Limb (tissue), 2 donors: ENCODE measurements around the gene RABEPK.
A peak's percentile ranks its signal among the peaks of the same experiment; 100 is the strongest.
"Not testable (repeated sequence)": the region's sequence is repeated elsewhere in the genome, so short reads cannot be mapped to it uniquely, and the experiment has no call there.

Experiments
- DNase-seq, 2 donors: peaks; one replicate each; pipeline ENCODE4 v3.0.0-alpha.2; 2016; ENCODE audit errors: extremely low spot score in 2 of 2

RABEPK gene, protein sequence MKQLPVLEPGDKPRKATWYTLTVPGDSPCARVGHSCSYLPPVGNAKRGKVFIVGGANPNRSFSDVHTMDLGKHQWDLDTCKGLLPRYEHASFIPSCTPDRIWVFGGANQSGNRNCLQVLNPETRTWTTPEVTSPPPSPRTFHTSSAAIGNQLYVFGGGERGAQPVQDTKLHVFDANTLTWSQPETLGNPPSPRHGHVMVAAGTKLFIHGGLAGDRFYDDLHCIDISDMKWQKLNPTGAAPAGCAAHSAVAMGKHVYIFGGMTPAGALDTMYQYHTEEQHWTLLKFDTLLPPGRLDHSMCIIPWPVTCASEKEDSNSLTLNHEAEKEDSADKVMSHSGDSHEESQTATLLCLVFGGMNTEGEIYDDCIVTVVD

DNA sequence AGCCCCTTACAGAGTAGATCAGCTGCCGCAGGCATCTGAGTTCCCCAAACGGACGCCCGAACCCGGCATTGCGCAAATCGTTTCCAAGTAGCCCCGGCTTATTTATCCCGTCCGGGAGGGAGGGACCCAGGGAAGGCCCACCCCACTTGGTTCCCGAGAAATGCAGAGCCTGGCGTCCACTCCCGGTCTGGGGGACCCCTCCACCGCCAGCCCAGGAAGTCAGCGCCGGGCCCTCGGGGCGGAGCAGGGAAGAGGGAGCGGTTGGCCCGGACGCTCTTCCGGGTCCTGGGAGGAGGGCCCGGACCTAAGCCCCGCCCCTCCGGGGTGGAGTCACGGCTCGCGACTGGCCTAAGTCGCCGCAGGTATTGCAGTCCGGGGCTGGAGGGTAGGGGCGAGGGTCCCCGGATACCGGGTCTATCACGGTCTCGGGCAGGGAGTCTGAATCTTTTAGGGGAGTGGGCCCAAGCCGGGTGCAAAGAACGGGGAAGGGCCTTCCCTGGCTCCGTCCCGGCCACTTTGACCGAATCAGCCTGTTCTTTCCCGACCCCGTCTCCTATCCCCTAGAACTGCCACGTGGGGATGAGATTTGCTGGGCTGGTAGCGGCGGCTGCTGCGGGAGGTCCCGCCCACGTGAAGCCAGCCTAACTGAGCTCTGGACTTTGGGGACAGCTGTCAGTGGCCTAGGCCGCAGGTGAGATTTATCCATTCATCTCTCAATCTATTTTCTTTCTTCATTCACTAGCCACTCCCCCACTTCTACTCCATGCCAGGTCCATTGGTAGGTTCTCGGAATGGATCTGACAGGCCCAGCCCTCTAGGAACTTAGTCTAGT lies at the start of gene RABEPK:
RABEPK (plus strand) TSS at position 327 of the 832 bp plus-strand sequence. CDS start 2,472 bp downstream, outside the sequence.
- DNase-seq = peak; percentile 94 to 96

DNA sequence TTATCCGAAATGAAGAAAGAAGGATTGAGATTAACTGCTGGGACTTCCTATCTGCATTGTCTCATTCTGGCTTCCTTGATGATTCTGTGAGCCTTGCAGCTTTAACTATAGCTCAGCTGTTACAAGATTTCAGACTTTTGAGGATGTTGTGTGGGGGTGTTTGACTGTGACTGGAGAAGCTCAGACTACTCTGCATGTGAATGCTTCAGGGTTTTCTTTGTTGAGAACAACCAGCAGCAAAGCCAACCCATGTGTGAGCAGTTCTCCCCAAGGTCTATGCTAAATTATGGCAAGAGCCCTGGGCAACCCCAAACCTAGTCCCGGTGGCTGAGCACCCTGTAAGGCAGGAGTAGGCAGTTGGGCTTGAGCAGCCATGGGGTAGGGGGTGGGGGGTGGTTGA lies 48.6 kb upstream of the RABEPK start:
- DNase-seq = no peak

DNA sequence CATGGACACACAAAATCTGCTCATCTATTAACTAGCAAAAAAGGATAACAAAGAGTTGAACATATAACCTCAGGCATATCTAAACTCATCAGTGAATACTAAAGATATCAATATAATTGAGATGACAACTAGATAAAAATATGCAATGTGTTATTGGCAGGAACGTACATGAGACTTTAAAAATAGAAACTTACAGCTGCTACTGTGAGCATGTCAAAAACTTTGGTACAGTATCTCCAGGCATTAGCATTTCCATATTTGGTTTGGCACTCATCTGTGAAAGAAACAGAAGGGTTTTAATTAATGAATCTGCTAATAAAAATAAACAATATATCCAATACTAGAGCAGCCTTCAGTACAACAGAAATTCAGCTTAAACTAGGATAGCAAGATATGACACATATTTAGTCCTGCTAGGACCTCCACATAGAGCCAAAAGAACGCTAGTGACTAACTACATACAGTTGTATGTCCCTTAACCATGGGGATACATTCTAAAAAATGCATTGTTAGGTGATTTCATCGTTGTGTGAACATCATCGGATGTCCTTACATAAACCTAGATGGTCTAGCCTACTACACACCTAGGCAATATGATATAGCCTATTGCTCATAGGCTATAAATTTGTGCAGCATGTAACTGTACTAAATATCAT lies 46.5 kb upstream of the RABEPK start:
- no peak for DNase-seq

DNA sequence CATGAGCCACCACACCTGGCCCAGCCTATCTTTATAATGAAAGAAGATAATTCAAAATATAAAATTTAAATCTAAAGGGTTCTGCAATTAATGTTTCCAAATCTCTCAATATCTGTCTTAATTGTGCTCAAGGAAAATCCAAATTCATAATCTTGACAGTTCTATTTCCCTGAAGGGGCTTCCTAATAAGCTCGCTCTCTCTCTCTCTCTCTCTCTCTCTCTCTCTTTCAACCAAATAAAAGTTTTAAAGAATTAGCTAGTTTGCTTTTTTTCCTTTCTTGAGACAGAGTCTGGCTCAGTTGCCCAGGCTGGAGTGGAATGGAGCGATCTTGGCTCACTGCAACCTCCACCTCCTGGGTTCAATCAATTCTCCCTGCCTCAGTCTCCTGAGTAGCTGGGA lies 43.8 kb upstream of the RABEPK start:
- no peak for DNase-seq

DNA sequence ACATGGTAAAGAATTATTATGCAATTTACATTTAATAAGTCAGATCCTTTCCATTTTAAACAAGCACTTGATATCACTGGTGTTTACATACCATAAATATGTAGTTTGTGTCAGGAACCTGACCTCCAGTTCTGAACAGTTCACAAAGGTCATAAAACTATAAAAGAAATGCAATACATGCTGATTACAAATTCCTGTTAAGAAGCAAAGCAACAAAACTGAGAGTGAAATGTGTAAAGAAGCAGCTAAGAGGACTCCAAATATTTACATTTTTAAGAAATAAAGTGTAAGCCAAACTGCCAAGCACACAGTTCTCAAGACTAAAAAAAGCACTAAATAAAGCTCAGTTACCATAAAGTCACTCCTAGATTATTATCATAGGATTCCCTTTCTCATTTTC lies 39.6 kb upstream of the RABEPK start:
- no peak for DNase-seq

DNA sequence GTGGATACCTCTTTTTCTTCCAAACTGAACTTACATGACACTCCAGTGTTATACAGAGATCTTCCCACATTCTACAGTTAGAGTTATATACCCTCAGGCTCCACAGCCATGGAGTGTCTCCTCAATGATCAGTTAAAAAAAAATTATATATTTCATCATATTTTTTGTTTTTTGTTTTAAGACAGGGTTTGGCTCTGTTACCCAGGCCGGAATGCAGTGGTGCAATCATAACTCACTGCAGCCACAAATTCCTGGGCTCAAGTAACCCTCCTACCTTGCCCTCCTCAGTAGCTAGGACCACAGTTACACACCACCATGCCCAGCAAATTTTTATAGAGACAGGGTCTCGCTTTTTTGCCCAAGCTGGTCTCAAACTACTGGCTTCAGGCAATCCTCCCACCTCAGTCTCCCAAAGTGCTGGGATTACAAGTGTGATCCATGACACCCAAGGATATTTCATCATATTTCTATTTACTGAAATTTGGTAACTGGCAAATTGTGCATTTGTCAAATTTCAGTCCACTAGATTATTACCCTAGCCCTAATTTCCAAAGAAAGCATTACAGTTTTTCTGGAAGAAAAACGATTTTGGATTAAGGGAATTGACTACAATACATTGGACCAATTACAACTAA lies 38.9 kb upstream of the RABEPK start:
- DNase-seq = no peak

DNA sequence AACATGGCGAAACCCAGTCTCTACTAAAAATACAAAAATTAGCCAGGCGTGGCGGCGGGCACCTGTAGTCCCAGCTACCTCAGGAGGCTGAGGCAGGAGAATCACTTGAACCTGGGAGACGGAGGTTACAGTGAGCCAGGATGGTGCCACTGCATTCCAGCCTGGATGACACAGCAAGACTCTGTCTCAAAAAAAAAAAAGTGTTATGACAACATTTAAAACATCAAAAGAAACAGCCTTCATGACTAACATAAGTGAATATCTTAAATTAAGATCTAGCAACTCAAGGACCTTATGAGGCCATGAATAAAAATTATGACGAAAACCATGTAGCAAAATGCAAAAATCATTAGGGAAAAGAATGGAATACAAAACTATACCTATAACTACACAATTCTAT lies 37.5 kb upstream of the RABEPK start:
- not testable (repeated sequence) for DNase-seq

DNA sequence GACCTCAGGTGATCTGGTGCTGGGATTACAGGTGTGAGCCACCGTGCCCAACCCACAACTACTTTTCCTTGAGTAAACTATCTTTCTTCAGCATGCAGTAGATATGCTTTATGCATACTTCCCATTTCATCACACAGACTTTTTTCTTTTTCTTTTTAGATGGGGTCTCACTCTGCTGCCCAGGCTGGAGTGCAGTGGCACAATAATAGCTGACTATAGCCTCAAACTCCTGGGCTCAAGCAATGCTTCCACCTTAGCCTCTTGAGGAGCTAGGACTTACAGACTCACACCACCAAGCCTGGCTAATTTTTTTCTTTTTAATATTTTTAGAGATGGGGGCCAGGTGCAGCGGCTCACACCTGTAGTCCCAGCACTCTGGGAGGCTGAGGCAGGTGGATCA lies 33.6 kb upstream of the RABEPK start:
- DNase-seq = no peak

DNA sequence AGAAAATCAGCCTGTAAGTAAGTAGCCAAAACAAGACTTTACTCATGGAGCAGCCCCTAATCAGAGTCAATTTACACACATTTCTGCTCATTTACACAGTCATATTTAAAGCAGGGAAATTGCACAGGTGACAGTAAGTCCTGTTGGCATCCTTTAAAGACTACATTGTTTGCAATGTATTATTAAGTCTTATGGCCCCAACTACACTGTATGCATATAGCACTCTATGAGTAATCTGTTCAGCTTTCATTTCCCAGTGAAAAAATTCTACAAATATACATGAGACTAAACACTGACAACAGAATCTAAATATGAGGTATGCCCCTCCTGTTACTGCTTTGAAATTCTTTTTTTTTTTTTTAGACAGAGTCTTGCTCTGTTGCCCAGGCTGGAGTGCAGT lies 30.4 kb upstream of the RABEPK start:
- DNase-seq = no peak

DNA sequence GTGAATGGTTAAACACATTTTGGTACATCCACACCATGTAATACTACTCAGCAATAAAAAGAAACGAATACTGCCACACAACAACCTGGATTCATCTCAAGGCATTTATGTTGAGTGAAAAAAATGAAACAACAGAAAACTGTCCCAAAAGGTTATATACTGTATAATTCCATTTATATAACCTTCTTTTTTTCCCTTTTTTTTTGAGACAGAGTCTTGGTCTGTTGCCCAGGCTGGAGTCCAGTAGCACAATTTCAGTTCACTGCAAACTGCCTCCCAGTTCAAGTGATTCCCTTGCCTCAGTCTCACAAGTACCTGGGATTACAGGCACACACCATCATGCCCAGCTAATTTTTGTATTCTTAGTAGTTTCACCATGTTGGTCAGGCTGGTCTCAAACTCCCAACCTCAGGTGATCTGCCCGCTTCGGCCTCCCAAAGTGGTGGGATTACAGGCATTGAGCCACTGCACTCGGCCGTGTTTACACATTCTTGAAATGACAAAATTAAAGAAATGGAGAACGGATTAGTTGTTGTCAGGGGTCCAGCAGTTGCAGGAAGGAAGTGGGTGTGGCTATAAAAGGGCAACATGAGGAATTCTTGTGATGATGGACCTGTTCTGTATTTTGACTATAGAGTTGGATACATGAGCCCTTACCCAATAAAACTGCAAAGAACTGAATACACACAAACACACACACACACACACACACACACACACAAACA lies 28.1 kb upstream of the RABEPK start:
- no peak for DNase-seq

DNA sequence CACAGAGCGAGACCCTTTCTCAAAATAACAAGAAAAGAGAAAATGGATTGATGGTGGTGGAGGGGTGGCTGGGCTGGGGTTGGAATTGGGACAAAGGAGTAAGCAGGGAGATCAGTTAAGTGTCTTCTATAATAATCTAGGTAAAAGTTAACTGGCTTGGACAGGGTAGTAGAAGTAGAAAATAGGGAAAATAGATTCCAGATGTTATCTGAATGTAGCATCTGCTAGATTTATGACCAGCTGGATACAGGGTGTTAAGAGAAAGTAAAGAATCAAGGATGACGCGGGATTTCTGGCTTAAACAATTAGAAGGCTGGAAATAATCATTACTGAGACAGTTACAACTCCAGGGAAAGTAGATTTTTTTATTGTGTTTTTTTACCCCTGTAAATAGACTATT lies 23.7 kb upstream of the RABEPK start:
- DNase-seq = peak in 1 of 2 donors; percentile 15

DNA sequence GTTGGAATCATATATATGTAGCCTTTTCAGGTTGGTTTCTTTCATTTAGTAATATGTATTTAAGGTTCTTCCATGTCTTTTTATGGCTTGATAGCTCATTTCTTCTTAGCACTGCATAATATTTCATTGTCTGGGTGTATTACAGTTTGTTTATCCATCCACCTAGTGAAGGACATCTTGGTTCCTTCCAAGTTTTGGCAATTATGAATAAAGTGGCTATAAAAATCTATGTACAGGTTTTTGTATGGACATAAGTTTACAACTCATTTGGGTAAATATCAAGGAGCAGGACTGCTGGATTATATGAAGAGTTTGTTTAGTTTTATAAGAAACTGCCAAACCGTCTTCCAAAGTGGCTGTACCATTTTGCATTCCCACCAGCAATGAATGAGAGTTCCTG lies 22.5 kb upstream of the RABEPK start:
- DNase-seq = no peak

DNA sequence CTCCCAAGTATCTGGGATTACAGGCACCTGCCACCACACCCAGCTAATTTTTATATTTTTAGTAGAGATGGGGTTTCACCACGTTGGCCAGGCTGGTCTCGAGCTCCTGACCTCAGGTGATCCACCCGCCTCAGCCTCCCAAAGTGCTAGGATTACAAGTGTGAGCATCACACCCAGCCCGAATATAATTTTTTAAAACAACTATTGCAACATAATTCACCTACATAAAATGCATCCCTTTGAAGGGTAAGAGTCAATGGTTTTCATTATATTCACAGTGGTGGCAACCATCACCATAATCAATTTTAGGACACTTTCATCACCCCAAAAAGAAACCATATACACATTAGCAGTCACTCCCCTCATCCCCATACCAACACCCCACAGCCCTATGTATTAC lies 20.6 kb upstream of the RABEPK start:
- DNase-seq = not testable (repeated sequence)

DNA sequence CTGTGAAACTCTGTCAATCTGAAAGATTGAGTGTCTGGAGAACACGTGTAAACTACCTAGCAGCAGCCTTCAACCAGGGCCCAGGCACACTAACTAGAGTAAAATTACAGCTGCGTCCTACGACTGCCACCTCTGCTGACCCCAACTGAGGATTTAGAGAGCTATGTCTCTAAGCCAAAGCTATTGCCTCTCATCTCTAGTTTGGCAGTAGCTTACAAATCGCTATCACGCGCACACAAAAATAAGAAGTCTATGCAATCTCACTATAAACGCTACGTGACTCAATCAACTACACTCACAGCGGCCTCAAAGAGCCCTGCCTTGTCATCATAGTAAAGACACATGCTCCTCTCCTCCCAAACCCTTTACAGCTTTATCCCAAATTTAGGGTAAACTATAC lies 19.5 kb upstream of the RABEPK start:
- DNase-seq = no peak

DNA sequence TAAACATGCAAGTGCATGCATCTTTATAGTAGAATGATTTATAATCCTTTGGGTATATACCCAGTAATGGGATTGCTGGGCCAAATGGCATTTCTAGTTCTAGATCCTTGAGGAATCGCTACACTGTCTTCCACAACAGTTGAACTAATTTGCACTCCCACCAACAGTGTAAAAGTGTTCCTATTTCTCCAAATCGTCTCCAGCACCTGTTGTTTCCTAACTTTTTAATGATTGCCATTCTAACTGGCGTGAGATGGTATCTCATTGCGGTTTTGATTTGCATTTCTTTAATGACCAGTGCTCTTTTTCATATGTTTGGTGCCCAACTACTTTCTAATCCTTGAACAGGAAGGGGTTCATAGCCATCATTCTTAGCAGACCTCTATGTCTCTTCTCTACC lies 18.6 kb upstream of the RABEPK start:
- DNase-seq = not testable (repeated sequence)

DNA sequence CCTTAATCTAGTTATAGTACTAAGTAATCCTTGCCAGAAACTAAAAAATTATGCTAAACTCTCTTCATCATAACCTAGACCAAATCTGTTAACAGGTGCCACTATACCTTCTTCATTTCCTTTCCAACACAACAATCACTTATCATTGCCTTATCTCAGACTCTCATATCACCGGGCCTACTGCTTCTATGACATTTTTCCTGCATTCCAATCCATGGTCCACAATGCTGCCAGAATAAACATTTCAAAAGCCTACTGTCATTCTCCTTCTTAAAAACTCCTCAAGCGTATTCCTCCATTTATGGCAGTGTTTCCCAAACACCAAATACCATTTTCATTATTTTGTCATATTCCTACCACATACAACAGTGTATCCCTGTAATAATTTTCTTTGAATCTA lies 17.3 kb upstream of the RABEPK start:
- DNase-seq = no peak

DNA sequence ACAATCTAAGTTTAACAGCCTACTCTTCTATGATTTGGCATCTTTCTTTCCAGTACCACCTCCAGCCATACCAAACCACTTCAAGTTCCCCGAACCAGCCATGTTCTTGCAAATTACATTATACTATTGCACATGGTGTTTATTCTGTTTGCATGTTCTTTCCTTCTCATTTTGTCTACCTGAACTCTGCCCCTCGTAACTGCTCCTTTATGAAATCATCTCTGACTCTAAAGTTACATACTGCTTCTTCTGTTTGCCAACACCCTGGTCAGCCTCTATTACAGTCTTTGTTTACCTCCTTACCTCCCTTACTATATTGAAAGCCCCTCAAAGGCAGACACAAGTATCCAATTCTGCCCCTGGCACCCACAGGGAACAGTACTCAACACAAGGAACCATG lies 16.8 kb upstream of the RABEPK start:
- DNase-seq = no peak

DNA sequence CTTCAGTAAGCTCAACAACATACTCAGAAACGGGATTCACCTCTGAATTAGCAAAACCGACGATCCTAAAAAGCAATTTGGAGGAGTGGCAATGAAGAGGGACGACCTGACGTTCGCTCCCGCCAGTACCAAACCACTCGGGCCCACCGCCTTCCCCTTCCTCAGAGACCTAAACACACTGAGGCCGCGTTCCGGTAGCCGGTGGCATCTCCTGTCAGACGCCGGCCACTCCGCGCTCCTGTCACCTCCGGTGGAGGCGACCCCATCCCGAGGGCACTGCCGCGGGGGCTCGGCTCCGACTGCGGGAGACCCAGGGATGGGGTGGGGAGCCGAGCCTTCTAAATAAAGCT lies 11.4 kb upstream of the RABEPK start:
- DNase-seq = no peak

DNA sequence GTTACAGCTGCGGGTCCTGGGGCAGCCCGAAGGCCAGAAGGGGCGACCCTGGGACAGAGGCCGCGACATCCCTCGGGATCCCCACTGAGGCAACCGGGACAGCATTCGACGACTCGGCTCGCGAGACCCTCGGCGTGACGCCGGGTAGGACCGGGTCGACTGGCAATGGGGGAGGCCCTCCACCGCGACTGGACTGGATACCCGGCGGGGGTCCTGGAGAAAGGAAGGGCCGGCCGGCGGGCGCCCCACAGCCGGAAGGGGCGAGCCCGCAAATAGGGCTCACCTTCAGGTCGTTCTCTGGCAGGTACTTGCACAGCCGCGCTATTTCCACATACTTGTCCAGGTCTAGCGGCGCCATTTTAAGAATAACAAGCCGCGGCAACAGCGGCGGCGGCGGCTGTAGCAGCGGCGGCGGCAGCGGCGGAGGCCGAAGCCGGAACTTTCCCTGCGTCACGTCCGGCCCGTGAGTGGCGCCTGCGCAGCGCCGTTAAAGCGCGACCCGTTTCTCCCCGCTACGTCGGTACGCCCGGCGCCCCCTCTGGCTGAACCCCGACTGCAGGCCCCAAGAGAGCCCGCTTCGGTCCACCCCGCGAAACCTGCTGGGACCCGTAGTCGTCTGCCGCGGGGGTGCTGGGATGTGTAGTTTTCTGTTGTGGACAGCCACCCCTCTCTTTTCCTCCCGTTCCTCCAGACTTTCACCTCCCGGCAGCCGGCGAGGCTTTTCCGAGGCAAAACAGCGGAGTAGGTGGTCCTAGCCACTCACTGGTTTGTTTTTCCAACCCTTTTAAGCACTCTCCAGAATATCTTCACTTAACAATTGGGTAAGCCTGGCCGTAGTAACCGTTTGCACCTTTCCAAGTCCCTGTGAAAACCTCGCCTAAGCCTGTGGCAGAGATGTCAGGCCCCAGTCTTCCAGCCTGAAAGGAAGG lies 10.7 kb upstream of the RABEPK start, which contains the start of gene PPP6C:
PPP6C (minus strand) TSS at position 443 of the 929 bp plus-strand sequence; CDS start at position 358, 85 bp downstream.
- DNase-seq = peak; percentile 97 to 98

DNA sequence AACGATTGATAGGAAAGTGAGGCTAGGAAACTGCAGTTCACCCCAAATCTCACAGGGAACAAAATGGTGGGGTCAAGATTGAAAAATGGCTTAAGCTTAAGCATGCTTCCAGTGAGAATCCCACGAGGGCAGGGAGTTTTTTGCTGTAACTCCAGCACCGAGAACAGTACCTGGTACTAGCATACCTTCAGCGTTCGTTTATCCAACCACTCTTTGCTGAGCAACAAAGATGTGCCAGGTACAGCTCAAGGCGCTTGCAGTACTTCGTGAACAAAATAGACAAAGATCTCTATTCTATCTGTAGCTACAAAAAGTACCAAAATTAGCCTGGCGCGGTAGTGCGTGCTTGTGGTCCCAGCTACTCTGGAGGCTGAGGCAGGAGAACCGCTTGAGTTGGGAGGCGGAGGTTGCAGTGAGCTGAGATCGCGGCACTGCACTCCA lies 10.0 kb upstream of the RABEPK start:
- no peak for DNase-seq
